GM15510 (cell line): Measurements from ENCODE around the gene CDH2.

Experiments
- POLR2A ChIP-seq: IDR thresholded peaks from 3 replicates; pipeline ENCODE4 v1.6.1; 2011; ENCODE audit warnings: borderline replicate concordance; ENCODE audit not compliant: insufficient read length; ENCODE audit errors: extremely low read depth

The CDH2 gene

GRCh38 chr18:28124131-28125029, 52.5 kb downstream of the CDH2 start:
- no peak for TF ChIP-seq POLR2A

GRCh38 chr18:28123401-28124030, 53.4 kb downstream of the CDH2 start:
- no peak for TF ChIP-seq POLR2A

- no peak for TF ChIP-seq POLR2A
Measured at GRCh38 chr18:28120828-28121515, 56.0 kb downstream of the CDH2 start.

GRCh38 chr18:28116461-28116860, 60.5 kb downstream of the CDH2 start:
- TF ChIP-seq POLR2A: no peak

- no peak for TF ChIP-seq POLR2A
Measured at GRCh38 chr18:28115149-28115550, 61.8 kb downstream of the CDH2 start.

GRCh38 chr18:28114472-28114871, 62.5 kb downstream of the CDH2 start:
- no peak for TF ChIP-seq POLR2A

- TF ChIP-seq POLR2A: no peak
Measured at GRCh38 chr18:28113271-28114029, 63.5 kb downstream of the CDH2 start.

- TF ChIP-seq POLR2A: no peak
Measured at GRCh38 chr18:28112056-28112470, 64.9 kb downstream of the CDH2 start.

- TF ChIP-seq POLR2A: no peak
Measured at GRCh38 chr18:28110924-28111323, 66.0 kb downstream of the CDH2 start.

GRCh38 chr18:28109781-28110560, 67.0 kb downstream of the CDH2 start:
- no peak for TF ChIP-seq POLR2A

GRCh38 chr18:28108814-28109213, 68.1 kb downstream of the CDH2 start:
- no peak for TF ChIP-seq POLR2A

GRCh38 chr18:28108254-28108653, 68.7 kb downstream of the CDH2 start:
- no peak for TF ChIP-seq POLR2A

- TF ChIP-seq POLR2A: no peak
Measured at GRCh38 chr18:28099237-28099636, 77.7 kb downstream of the CDH2 start.

- TF ChIP-seq POLR2A: no peak
Measured at GRCh38 chr18:28095631-28096030, 81.3 kb downstream of the CDH2 start.
